ENCODE measurements around the gene HDAC4. TPM values are rescaled to one million over a fixed set of nuclear protein-coding genes. Genes with fewer than 3 reads are reported as not detected.

Gene HDAC4
- total RNA-seq, 1 experiment from 2014 or later: 21.8 TPM

DNA sequence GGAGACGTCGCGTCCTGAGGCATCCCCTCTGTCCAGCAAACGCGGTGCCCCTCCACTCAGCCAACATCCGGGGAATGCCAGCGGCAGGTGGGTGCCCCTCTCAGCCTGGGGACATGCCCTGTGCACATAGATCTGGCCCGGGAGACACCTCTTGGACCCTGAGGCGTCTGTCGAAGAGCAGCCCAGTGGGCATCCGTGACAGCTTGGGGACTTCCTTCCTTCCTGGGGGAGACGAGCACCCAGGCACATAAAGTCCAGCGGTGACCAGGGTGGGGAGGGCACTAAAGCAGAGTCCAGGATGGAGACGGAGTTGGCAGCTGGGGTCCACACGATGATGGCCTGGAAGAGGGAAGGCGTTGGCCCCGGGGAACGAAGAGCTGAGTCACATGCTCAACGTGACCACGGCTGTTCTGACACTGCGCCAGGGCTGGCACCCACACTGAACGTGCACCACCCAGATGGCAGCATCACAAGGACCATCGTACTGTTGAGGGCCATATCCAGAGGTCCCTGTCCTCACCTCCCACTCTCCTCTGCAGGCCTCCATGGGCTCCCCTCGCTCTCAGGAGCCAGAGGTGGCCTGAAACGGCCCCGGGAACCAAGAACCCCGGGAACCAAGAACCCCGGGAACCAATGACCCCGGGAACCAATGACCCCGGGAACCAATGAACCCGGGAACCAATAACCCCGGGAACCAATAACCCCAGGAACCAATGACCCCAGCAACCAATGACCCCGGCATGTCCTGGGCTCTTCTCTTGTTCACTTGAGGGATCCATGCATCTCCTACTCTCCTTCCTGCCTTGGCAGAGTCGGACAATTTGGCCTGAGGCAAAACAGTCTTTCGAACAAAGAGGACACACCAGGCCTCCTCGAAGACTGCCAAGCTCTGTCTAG, 22.6 kb downstream of the HDAC4 start:
- H3K27me3 Mint-ChIP-seq (ENCODE audit: insufficient read depth, unreplicated experiment): no peaks in the 10 kb centered on the region
- no peaks in the 10 kb centered on the region for H3K9me3 Mint-ChIP-seq (ENCODE audit: unreplicated experiment)
- TF ChIP-seq, protein P1, sequence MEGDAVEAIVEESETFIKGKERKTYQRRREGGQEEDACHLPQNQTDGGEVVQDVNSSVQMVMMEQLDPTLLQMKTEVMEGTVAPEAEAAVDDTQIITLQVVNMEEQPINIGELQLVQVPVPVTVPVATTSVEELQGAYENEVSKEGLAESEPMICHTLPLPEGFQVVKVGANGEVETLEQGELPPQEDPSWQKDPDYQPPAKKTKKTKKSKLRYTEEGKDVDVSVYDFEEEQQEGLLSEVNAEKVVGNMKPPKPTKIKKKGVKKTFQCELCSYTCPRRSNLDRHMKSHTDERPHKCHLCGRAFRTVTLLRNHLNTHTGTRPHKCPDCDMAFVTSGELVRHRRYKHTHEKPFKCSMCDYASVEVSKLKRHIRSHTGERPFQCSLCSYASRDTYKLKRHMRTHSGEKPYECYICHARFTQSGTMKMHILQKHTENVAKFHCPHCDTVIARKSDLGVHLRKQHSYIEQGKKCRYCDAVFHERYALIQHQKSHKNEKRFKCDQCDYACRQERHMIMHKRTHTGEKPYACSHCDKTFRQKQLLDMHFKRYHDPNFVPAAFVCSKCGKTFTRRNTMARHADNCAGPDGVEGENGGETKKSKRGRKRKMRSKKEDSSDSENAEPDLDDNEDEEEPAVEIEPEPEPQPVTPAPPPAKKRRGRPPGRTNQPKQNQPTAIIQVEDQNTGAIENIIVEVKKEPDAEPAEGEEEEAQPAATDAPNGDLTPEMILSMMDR (IDR thresholded peaks at IDR 0.05; ENCODE audit: unreplicated experiment): no peak
- no peak overlapping the region for H3K27ac Mint-ChIP-seq (ENCODE audit: low read depth, unreplicated experiment)
- no TSS peak for BruUV-seq (replicated peaks)
- DNase-seq (ENCODE audit: unreplicated experiment): no peak
- H3K36me3 Mint-ChIP-seq (ENCODE audit: insufficient read depth, unreplicated experiment): no peaks in the 10 kb centered on the region
- CTCF ChIA-PET: no interaction called here
- H3K4me3 Mint-ChIP-seq (ENCODE audit: unreplicated experiment): no peak overlapping the region
- POLR2A ChIA-PET: no interaction called here
- intact Hi-C loops (cut with micrococcal nuclease): no loop called here
- peaks cover 5% of the 10 kb centered on the region for H3K4me1 Mint-ChIP-seq (ENCODE audit: insufficient read depth, unreplicated experiment)

DNA sequence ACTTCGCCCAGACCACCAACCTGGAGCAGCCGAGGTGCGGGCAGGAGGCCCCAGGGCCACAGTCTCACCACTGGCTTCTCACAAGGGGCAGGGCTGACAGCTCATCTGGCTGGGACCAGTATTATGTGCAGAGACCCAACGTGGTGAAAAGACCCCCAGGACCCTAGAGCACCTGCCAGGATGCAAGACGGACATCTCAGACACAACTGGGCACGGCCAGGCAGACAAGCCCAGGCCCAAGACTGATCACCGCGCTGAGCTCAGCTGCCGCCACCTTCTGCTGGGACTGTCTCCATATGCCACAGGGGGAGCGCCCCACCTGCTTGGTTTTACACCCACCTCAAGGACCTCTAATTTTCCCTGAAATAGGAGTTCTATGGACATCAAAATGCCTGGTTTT, 23.2 kb downstream of the HDAC4 start:
- no peaks in the 10 kb centered on the region for H3K36me3 Mint-ChIP-seq (ENCODE audit: insufficient read depth, unreplicated experiment)
- no peak overlapping the region for H3K27ac Mint-ChIP-seq (ENCODE audit: low read depth, unreplicated experiment)
- BruUV-seq (replicated peaks): no TSS peak
- H3K9me3 Mint-ChIP-seq (ENCODE audit: unreplicated experiment): no peaks in the 10 kb centered on the region
- intact Hi-C loops (cut with micrococcal nuclease): no loop called here
- H3K4me1 Mint-ChIP-seq (ENCODE audit: insufficient read depth, unreplicated experiment): peaks cover 5% of the 10 kb centered on the region
- ChIA-PET CTCF (no interaction called here), POLR2A (no interaction called here)
- no peak for DNase-seq (ENCODE audit: unreplicated experiment)
- no peak overlapping the region for H3K4me3 Mint-ChIP-seq (ENCODE audit: unreplicated experiment)
- TF ChIP-seq, protein P1 (IDR thresholded peaks at IDR 0.05; ENCODE audit: unreplicated experiment): no peak
- no peaks in the 10 kb centered on the region for H3K27me3 Mint-ChIP-seq (ENCODE audit: insufficient read depth, unreplicated experiment)

DNA sequence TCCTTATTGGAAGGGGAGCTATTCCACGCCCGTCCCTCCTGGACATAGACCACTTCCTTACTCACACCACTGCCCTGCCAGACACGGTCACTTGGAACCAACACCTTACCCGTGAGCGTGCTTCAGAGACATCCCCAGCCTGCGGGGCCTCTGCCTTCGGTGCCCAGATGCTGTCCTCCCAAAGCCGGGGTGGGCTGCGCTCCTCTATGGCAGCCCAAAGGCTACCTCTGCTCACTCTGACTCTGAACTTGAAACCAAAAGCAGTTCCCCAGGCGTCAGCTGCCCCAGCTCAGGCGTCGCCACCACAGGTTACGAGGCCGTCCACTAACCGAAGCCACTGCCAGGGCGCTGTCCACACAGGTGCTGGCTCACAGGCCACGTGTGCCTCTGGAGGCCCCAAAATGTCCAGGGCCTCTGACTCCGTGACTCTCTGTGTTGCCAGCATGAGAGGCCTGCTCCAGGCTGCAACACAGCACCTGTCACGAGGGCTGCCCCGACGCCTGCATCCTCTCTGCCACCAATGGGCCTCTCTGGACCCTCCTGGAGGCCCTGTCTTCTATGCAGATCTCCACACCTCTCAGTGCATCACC, 23.8 kb downstream of the HDAC4 start:
- no peaks in the 10 kb centered on the region for H3K36me3 Mint-ChIP-seq (ENCODE audit: insufficient read depth, unreplicated experiment)
- BruUV-seq (replicated peaks): no TSS peak
- ChIA-PET POLR2A (no interaction called here), CTCF (no interaction called here)
- no peak for DNase-seq (ENCODE audit: unreplicated experiment)
- TF ChIP-seq, protein P1 (IDR thresholded peaks at IDR 0.05; ENCODE audit: unreplicated experiment): no peak
- no peak overlapping the region for H3K27ac Mint-ChIP-seq (ENCODE audit: low read depth, unreplicated experiment)
- intact Hi-C loops (cut with micrococcal nuclease): no loop called here
- peaks cover 5% of the 10 kb centered on the region for H3K4me1 Mint-ChIP-seq (ENCODE audit: insufficient read depth, unreplicated experiment)
- H3K27me3 Mint-ChIP-seq (ENCODE audit: insufficient read depth, unreplicated experiment): no peaks in the 10 kb centered on the region
- H3K9me3 Mint-ChIP-seq (ENCODE audit: unreplicated experiment): no peaks in the 10 kb centered on the region
- no peak overlapping the region for H3K4me3 Mint-ChIP-seq (ENCODE audit: unreplicated experiment)

DNA sequence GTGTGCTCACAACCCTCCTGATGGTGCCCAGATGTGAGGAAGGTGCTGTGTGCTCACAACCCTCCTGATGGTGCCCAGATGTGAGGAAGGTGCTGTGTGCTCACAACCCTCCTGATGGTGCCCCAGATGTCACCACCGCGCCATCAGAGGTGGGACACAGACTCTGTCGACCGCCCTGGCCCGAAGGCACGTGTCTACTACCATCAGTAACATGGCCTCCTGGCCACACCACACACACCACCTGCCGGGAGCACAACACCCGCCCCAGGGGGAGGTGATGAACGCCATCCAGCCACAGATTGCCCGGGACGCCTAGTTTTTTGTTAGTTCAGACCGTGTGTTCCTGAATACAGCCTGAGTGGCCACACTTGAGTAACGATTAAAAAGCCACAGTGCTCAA, 24.5 kb downstream of the HDAC4 start:
- DNase-seq (ENCODE audit: unreplicated experiment): no peak

More for the DNA sequence above, 24.5 kb downstream of the HDAC4 start:
- TF ChIP-seq, protein P1 (IDR thresholded peaks at IDR 0.05; ENCODE audit: unreplicated experiment): no peak
- intact Hi-C loops (cut with micrococcal nuclease): no loop called here
- Mint-ChIP-seq H3K9me3 (ENCODE audit: unreplicated experiment) (no peaks in the 10 kb centered on the region), H3K4me3 (ENCODE audit: unreplicated experiment) (no peak overlapping the region), H3K36me3 (ENCODE audit: insufficient read depth, unreplicated experiment) (no peaks in the 10 kb centered on the region), H3K27me3 (ENCODE audit: insufficient read depth, unreplicated experiment) (no peaks in the 10 kb centered on the region), H3K4me1 (ENCODE audit: insufficient read depth, unreplicated experiment) (peaks cover 5% of the 10 kb centered on the region), H3K27ac (ENCODE audit: low read depth, unreplicated experiment) (no peak overlapping the region)
- BruUV-seq (replicated peaks): no TSS peak
- ChIA-PET CTCF (no interaction called here), POLR2A (no interaction called here)
